ENCODE measurements around the gene SGCD. TPM values are rescaled to one million over a fixed set of nuclear protein-coding genes. Genes with fewer than 3 reads are reported as not detected.

The SGCD gene
- total RNA-seq, 1 experiment from 2014 or later, result not detected

GRCh38 chr5:156277290-156277689 is 49.7 kb upstream of the SGCD start:
- Histone ChIP-seq H3K9ac (ENCODE audit: low read length) (no peak overlapping the region), H4K20me1 (ENCODE audit: insufficient read depth) (no peaks in the 10 kb centered on the region), H3K4me3 (replicated peaks in 1 of 2; ENCODE audit: low read depth in 1 of 2, low read length in 2 of 2) (no peak overlapping the region), H3K4me2 (ENCODE audit: low read length) (no peak overlapping the region), H2AFZ (ENCODE audit: low read depth, low read length, poor library complexity, severe bottlenecking) (no peak overlapping the region), H3K9me2 (ENCODE audit: insufficient read depth) (no peaks in the 10 kb centered on the region), H3K9me3 (ENCODE audit: control insufficient read depth in 1 of 2, insufficient read depth in 1 of 2, low read depth in 1 of 2, low read length in 2 of 2) (peaks cover 4 to 15% of the 10 kb centered on the region in 2 experiments; a peak in 2 of 4 replicates), H3K79me2 (ENCODE audit: insufficient read depth, low read length) (no peaks in the 10 kb centered on the region), H3K27me3 (ENCODE audit: insufficient read depth, low read length) (no peaks in the 10 kb centered on the region), H3K27ac (ENCODE audit: low read depth, low read length) (no peak overlapping the region), H3K4me1 (ENCODE audit: control insufficient read depth in 1 of 2, insufficient read depth in 2 of 2, low read length in 2 of 2) (no peaks in the 10 kb centered on the region), H3K36me3 (ENCODE audit: control insufficient read depth in 1 of 2, insufficient read depth in 2 of 2, low read length in 2 of 2) (no peaks in the 10 kb centered on the region)
- intact Hi-C loops (cut with micrococcal nuclease), result no loop called here
- TF ChIP-seq JUND (IDR thresholded peaks at IDR 0.05), result no peak
- no peak for TF ChIP-seq TCF7L2 (IDR thresholded peaks at IDR 0.05; ENCODE audit: borderline replicate concordance, extremely low read depth, insufficient read depth, insufficient read length)
- TF ChIP-seq ZBTB33 (IDR thresholded peaks at IDR 0.05; ENCODE audit: extremely low read depth, insufficient replicate concordance, low read length), result no peak
- TF ChIP-seq SRF (IDR thresholded peaks at IDR 0.05; ENCODE audit: low read depth), result no peak
- TF ChIP-seq REST (IDR thresholded peaks at IDR 0.05; ENCODE audit: low read depth), result no peak
- no peak for TF ChIP-seq CBX3 (IDR thresholded peaks at IDR 0.05; ENCODE audit: low read depth)
- no peak for TF ChIP-seq SP1 (IDR thresholded peaks at IDR 0.05; ENCODE audit: low read depth)
- no peak for TF ChIP-seq EZH2 (IDR thresholded peaks at IDR 0.05)
- no peak for TF ChIP-seq EGR1 (IDR thresholded peaks at IDR 0.05; ENCODE audit: low read depth)
- no peak for TF ChIP-seq MAX (IDR thresholded peaks at IDR 0.05)
- TF ChIP-seq POLR2A (IDR thresholded peaks at IDR 0.05; ENCODE audit: borderline replicate concordance, extremely low read depth, insufficient read depth, insufficient read length), result no peak
- TF ChIP-seq CEBPB (IDR thresholded peaks at IDR 0.05; ENCODE audit: low read depth), result no peak
- no peak for TF ChIP-seq CTCF (IDR thresholded peaks at IDR 0.05 in 2 of 3, conservative IDR thresholded peaks at IDR 0.05 in 1 of 3; ENCODE audit: borderline replicate concordance in 1 of 3, insufficient read depth in 1 of 3, low read depth in 2 of 3, low read length in 2 of 3)
- TF ChIP-seq SIN3A (IDR thresholded peaks at IDR 0.05; ENCODE audit: low read depth), result no peak
- no peak for TF ChIP-seq POLR2AphosphoS5 (IDR thresholded peaks at IDR 0.05; ENCODE audit: low read depth, low read length)
- TF ChIP-seq ATF3 (IDR thresholded peaks at IDR 0.05), result no peak
- no peak for TF ChIP-seq ZFX (IDR thresholded peaks at IDR 0.05)
- TF ChIP-seq YY1 (IDR thresholded peaks at IDR 0.05; ENCODE audit: extremely low read depth, insufficient replicate concordance, low read depth, low read length), result no peak
- no peak for TF ChIP-seq RAD21 (IDR thresholded peaks at IDR 0.05; ENCODE audit: low read depth)
- POLR2A ChIA-PET, result no interaction called here
- BruUV-seq (replicated peaks), result no TSS peak
- ATAC-seq, result no peak
- CTCF ChIA-PET, result no interaction called here
- RAD21 ChIA-PET (ENCODE audit: low non-redundant PET in 1 of 2, low total read pairs in 2 of 2, uncharacterized antibody in 2 of 2, unreplicated experiment in 2 of 2), result no interaction called here
- DNase-seq (ENCODE audit: low read depth, low spot score), result no peak

Measured in HCT116 (cell line).